Mesendoderm (in vitro differentiated cells): Measurements from ENCODE around the gene NXPE1.
"Not testable (repeated sequence)": the region's sequence is repeated elsewhere in the genome, so short reads cannot be mapped to it uniquely, and the experiment has no call there.

Experiments
- DNase-seq: peaks from one replicate; pipeline ENCODE4 v3.0.0; 2013
- H2AK5ac ChIP-seq: 2 replicates; pipeline ENCODE4 v1.6.1; 2013; ENCODE audit warnings: low read length, inconsistent platforms
- H2BK120ac ChIP-seq: 2 replicates; pipeline ENCODE4 v1.6.1; 2013; ENCODE audit warnings: low read depth, mild to moderate bottlenecking, low read length, moderate library complexity, mixed read lengths
- H2BK15ac ChIP-seq: replicated peaks from 2 replicates; pipeline ENCODE4 v1.6.1; 2013; ENCODE audit warnings: low read depth, mild to moderate bottlenecking, moderate library complexity
- H2BK5ac ChIP-seq: 2 replicates; pipeline ENCODE4 v1.6.1; 2013; ENCODE audit warnings: low read length, inconsistent platforms
- H3K18ac ChIP-seq: 2 replicates; pipeline ENCODE4 v1.6.1; 2013; ENCODE audit warnings: mild to moderate bottlenecking, low read length, mixed read lengths
- H3K23ac ChIP-seq: one replicate; pipeline ENCODE4 v1.6.1; 2013; ENCODE audit warnings: low read length
- H3K27ac ChIP-seq: 2 replicates; pipeline ENCODE4 v1.5.1; 2013; ENCODE audit warnings: low read depth, mild to moderate bottlenecking, inconsistent platforms, low read length, moderate library complexity
- H3K27me3 ChIP-seq: 2 replicates; pipeline ENCODE4 v1.6.1; 2013; ENCODE audit warnings: low read length, control low read depth, mild to moderate bottlenecking, inconsistent platforms; ENCODE audit not compliant: insufficient read depth, poor library complexity
- H3K36me3 ChIP-seq: 2 replicates; pipeline ENCODE4 v1.6.1; 2013; ENCODE audit warnings: low read length, inconsistent platforms; ENCODE audit not compliant: control insufficient read depth, insufficient read depth
- H3K4ac ChIP-seq: one replicate; pipeline ENCODE4 v1.6.1; 2013; ENCODE audit warnings: low read depth, mild to moderate bottlenecking, low read length, moderate library complexity
- H3K4me1 ChIP-seq: 2 replicates; pipeline ENCODE4 v1.6.1; 2013; ENCODE audit warnings: low read depth, low read length, inconsistent platforms; ENCODE audit not compliant: control insufficient read depth
- H3K4me2 ChIP-seq: 2 replicates; pipeline ENCODE4 v1.6.1; 2013; ENCODE audit warnings: low read length
- H3K4me3 ChIP-seq: 2 replicates; pipeline ENCODE4 v1.5.1; 2013; ENCODE audit warnings: mild to moderate bottlenecking, low read length
- H3K56ac ChIP-seq: one replicate; pipeline ENCODE4 v1.6.1; 2013; ENCODE audit warnings: low read length
- H3K79me1 ChIP-seq: 2 replicates; pipeline ENCODE4 v1.6.1; 2013; ENCODE audit warnings: low read length, inconsistent platforms
- H3K79me2 ChIP-seq: 2 replicates; pipeline ENCODE4 v1.6.1; 2013; ENCODE audit warnings: mild to moderate bottlenecking, low read length; ENCODE audit not compliant: control insufficient read depth, insufficient read depth
- H3K9ac ChIP-seq: 2 replicates; pipeline ENCODE4 v1.6.1; 2013; ENCODE audit warnings: low read length, inconsistent platforms
- H4K5ac ChIP-seq: one replicate; pipeline ENCODE4 v1.6.1; 2013; ENCODE audit warnings: low read length
- H4K8ac ChIP-seq: one replicate; pipeline ENCODE4 v1.6.1; 2013; ENCODE audit warnings: low read depth, mild to moderate bottlenecking, control low read depth, low read length, moderate library complexity
- WGBS: extraction: QIAGEN DNeasy Blood & Tissue Kit; methylation state at CpG from one replicate; pipeline ENCODE4 v1.1.7; 2013; ENCODE audit warnings: low lambda C conversion rate, missing lambda C conversion rate; ENCODE audit not compliant: insufficient coverage; ENCODE audit errors: extremely low coverage; 5-methylcytosine and 5-hydroxymethylcytosine counted together

Gene NXPE1

GRCh38 chr11:114606003-114606801 is 46.5 kb upstream of the NXPE1 start:
- Histone ChIP-seq H4K8ac (no peak overlapping the region), H2BK120ac (no peak overlapping the region)
- DNase-seq = no peak

GRCh38 chr11:114605370-114605769 is 45.7 kb upstream of the NXPE1 start:
- Histone ChIP-seq H3K27ac (no peak overlapping the region), H3K4me1 (no peaks in the 10 kb centered on the region), H2BK5ac (no peak overlapping the region), H3K9ac (no peak overlapping the region), H3K27me3 (no peaks in the 10 kb centered on the region), H4K8ac (no peak overlapping the region), H3K56ac (no peak overlapping the region), H3K4ac (no peak overlapping the region), H3K36me3 (no peaks in the 10 kb centered on the region), H2AK5ac (no peak overlapping the region), H3K79me1 (no peaks in the 10 kb centered on the region), H3K4me3 (no peak overlapping the region), H3K23ac (no peak overlapping the region), H4K5ac (no peak overlapping the region), H3K79me2 (no peaks in the 10 kb centered on the region), H2BK15ac (no peak overlapping the region), H3K4me2 (no peak overlapping the region), H2BK120ac (no peak overlapping the region), H3K18ac (no peak overlapping the region)
- WGBS = no CpG with 5 or more reads among the region's 10 CpGs
- no peak for DNase-seq

More at GRCh38 chr11:114606003-114606801, 46.5 kb upstream of the NXPE1 start:
- no peak overlapping the region for H2AK5ac ChIP-seq
- no peak overlapping the region for H3K4ac ChIP-seq
- H3K9ac ChIP-seq = no peak overlapping the region
- H3K79me2 ChIP-seq = no peaks in the 10 kb centered on the region
- no peaks in the 10 kb centered on the region for H3K36me3 ChIP-seq
- H4K5ac ChIP-seq = no peak overlapping the region
- H3K27ac ChIP-seq = no peak overlapping the region
- H3K4me3 ChIP-seq = no peak overlapping the region
- H3K4me1 ChIP-seq = no peaks in the 10 kb centered on the region
- H3K56ac ChIP-seq = no peak overlapping the region
- H3K18ac ChIP-seq = no peak overlapping the region
- no peaks in the 10 kb centered on the region for H3K79me1 ChIP-seq
- H2BK5ac ChIP-seq = no peak overlapping the region
- H2BK15ac ChIP-seq = no peak overlapping the region
- WGBS = no CpG with 5 or more reads among the region's 9 CpGs
- H3K4me2 ChIP-seq = no peak overlapping the region
- no peaks in the 10 kb centered on the region for H3K27me3 ChIP-seq
- H3K23ac ChIP-seq = no peak overlapping the region

- Histone ChIP-seq H4K5ac (no peak overlapping the region), H3K56ac (no peak overlapping the region), H3K4me1 (no peaks in the 10 kb centered on the region), H4K8ac (no peak overlapping the region), H3K4me3 (no peak overlapping the region), H2BK15ac (no peak overlapping the region), H3K4me2 (no peak overlapping the region), H3K27ac (no peak overlapping the region), H3K79me1 (no peaks in the 10 kb centered on the region), H3K18ac (no peak overlapping the region), H2BK5ac (no peak overlapping the region), H3K79me2 (no peaks in the 10 kb centered on the region), H2BK120ac (no peak overlapping the region), H3K36me3 (no peaks in the 10 kb centered on the region), H3K27me3 (no peaks in the 10 kb centered on the region), H3K9ac (no peak overlapping the region), H2AK5ac (no peak overlapping the region), H3K23ac (no peak overlapping the region), H3K4ac (no peak overlapping the region)
- DNase-seq = no peak
- no CpG with 5 or more reads among the region's 5 CpGs for WGBS
These were observed 45.2 kb upstream of the NXPE1 start for GRCh38 chr11:114604886-114605285.

GRCh38 chr11:114604179-114604813 is 44.6 kb upstream of the NXPE1 start:
- H3K23ac ChIP-seq = no peak overlapping the region
- no peak overlapping the region for H3K4me2 ChIP-seq
- H2BK5ac ChIP-seq = no peak overlapping the region
- H3K4me3 ChIP-seq = no peak overlapping the region
- H3K27me3 ChIP-seq = no peaks in the 10 kb centered on the region
- H4K8ac ChIP-seq = no peak overlapping the region
- no peak overlapping the region for H3K18ac ChIP-seq
- no peak for DNase-seq
- WGBS = no CpG with 5 or more reads among the region's 13 CpGs
- no peak overlapping the region for H3K56ac ChIP-seq
- H3K79me1 ChIP-seq = no peaks in the 10 kb centered on the region
- H3K36me3 ChIP-seq = no peaks in the 10 kb centered on the region
- H2AK5ac ChIP-seq = no peak overlapping the region
- H2BK120ac ChIP-seq = no peak overlapping the region
- H2BK15ac ChIP-seq = no peak overlapping the region
- H4K5ac ChIP-seq = no peak overlapping the region
- no peak overlapping the region for H3K9ac ChIP-seq
- no peaks in the 10 kb centered on the region for H3K4me1 ChIP-seq
- H3K4ac ChIP-seq = no peak overlapping the region
- H3K27ac ChIP-seq = no peak overlapping the region
- no peaks in the 10 kb centered on the region for H3K79me2 ChIP-seq

GRCh38 chr11:114603151-114603550 is 43.5 kb upstream of the NXPE1 start:
- not testable (repeated sequence) for H3K36me3 ChIP-seq, H3K4me1 ChIP-seq, H3K18ac ChIP-seq, H3K56ac ChIP-seq, H4K8ac ChIP-seq, H3K79me2 ChIP-seq, H3K27me3 ChIP-seq, H3K27ac ChIP-seq, H2BK120ac ChIP-seq, H3K79me1 ChIP-seq, H2BK5ac ChIP-seq, H2AK5ac ChIP-seq, H3K4me2 ChIP-seq, H2BK15ac ChIP-seq, H3K9ac ChIP-seq, H4K5ac ChIP-seq, H3K4me3 ChIP-seq, H3K23ac ChIP-seq, H3K4ac ChIP-seq
- no CpG with 5 or more reads among the region's 7 CpGs for WGBS
- peak; percentile 62 for DNase-seq
